Pons (tissue), 1 donor: ENCODE measurements around the gene NFYA.

Source experiments
- DNase-seq: peaks from one replicate; pipeline ENCODE4 v3.0.0-alpha.2; 2016; ENCODE audit warnings: low spot score

The NFYA gene

DNA sequence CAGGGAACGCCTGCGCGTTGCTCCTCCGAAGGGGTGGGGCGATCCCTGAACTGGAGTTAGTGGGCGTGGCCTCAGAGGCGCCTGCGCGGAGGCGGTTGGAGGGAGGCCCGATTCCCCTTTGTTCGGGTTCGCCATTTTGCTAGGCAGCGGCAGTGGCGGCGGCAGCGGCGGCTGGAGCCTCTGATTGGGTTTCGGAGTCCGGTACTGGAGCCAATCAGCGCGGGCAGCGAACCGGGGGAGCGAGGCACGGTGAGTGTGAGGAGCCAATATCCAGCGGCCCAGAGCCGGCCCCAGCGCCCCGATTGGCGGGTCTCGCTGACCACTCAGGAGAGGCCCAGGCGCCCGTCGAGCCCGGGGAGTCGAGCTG is at the start of gene NFYA:
NFYA (plus strand) TSS at position 139 of the 367 bp plus-strand sequence. CDS start 6,116 bp downstream, outside the sequence.
- DNase-seq: no peak

DNA sequence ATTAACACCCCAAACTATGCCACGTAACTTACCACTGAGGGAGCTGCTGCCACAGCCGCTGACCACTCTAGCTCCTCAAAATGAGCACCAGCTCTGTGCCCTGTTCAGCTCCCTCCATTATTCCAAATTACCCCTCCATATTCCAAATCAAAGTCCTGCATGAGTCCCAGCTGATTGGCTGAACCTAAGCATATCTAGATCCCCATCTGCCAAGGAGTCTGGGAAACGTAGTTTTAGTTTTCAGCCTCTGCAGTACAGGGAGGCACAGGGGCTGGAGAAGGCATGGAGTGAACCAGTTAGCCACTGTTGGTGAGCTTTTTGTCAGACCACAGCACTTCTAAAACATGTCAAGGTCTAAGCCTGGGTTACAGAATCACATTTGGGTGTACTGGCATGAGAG is 49.7 kb upstream of the NFYA start:
- DNase-seq: no peak

DNA sequence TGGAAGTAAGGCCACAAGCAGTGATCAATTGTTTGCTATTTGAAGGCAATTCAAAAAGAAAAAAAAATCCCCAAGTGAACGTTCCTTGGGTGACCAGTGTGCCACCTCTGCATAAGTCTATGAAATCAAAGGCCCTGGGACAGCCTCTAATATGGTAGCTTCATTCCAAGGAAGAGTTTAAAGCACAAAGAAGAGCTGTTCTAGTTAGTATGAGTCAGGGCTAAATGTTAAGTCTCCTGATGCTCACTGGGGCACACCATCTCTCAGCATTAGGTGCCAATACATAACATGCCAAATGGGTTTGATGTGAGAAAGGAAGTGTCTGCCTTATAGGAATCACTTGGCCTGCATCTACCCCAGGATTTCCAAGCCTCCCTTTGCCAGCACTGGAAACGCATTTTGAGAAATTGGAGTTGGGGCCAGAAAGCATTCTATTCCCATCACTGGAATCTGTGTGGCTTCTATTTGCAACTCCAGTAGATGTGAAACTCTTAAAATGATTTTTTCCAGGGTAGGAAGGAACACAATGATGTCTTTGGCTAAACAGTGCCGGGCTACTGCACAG is 46.7 kb upstream of the NFYA start:
- DNase-seq: no peak

DNA sequence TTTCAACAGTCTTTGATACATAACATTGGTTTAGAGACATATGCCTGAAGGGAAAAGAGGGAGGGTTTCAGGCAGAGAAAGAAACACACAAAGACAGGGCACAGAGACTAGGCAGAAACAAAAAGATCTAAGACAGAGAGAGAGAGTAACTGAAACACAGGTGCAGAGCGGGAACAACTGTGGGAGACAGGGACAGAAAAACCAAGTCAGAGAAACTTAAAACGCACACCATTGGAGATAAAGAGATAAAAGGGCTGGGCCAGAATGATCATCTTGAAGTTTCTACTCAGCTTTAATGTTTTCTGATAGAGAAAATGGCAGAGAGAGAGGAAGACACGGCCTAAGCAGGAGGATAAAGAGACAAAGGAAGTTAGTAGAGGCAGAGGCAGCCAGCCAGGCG is 45.5 kb upstream of the NFYA start:
- no peak for DNase-seq

DNA sequence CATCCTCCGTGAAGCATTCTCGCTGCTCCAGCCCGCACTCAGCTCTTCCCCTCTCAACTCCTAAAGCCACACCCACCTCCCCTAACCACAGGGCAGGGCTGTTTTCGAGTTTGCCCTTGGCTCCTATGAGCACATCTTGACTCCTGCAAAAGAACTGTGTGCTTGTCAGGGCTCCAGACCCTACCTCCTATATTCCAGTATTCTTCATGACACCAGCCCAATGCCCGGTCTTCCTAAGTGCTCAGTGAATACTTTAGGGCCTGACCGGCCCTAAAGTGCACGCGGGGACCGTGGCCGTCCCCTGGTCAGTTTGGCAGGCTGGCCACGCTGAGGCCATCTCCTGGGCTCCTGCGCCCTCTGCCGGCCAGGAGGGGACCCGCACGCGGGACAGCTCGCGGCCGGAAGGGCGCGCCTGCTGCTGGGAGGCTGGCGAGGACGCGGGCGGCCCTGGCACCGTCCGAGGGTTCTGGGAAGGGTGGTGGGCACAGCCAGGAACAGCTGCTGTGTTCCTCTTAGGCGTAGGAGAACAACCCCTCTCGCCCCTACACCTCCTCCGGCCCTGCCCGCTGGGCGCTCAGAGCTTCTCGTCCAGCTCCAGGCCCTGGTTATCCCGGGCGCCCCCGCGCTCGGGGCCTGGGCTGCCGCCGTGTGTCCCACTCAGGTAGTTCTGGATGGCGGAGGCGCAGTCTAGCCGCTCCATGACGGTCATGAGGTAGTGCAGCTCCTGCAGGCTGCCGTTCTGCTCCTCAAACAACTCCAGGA is 44.8 kb upstream of the NFYA start:
- DNase-seq: peak; percentile 56

DNA sequence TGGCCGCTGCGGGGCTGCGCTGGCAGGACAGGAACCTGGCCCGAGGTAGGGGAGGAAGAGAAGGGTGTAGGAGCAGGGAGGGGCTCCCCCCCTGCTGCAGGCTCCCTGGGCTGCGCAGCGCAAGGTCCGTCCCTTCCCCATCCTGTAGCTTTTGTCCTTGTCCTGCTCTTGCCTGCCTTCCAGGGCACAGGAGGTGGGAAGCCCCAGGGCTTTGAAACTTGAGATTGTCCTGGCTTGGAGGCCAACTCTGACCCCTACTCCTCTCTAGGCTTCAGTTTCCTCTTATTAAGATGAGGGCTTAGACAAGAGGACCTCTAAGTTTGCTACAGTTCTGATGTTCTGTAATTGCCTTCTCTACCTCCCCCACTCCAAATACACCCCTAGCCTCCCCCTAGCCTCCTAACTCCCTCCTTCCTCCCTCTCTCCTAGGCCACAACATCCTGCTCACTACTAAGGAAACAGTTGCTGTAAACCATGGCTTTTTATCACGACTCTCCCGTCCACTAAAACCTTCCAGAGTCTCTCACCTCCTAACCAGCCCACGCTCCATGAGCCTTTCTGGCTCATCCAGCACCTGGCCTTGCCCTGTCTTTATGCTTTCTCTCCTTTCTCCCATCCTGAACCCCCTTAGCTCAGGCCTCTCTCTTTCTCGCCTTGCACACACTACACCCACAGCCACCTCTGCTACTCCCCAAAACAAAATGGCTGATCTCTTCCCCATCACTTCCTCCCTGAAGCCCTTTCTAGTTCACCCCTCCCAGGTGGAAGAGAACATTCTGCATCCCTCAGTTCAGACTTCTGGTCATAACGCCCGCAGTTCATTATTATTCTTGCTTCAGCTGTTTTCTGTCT is 44.0 kb upstream of the NFYA start:
- DNase-seq: no peak

DNA sequence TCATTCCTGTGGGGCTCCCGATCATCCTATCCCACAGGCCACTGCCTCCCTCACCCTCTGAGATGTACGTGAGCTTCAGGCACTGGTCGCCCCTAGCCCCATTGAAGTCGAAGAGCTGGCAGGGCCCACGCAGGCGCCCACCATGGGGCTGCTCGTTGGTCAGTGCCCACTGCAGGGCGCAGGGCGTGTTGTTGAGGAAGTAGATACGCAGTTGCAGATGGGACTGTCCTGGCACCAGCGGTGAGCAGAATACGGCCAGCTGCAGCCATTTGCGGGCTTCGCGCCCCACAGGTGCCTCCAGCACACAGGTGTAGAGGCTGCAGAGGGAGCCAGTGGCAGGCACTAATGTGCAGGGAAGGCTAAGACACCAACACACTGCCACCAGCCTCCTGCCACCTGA is 39.9 kb upstream of the NFYA start:
- DNase-seq: no peak

DNA sequence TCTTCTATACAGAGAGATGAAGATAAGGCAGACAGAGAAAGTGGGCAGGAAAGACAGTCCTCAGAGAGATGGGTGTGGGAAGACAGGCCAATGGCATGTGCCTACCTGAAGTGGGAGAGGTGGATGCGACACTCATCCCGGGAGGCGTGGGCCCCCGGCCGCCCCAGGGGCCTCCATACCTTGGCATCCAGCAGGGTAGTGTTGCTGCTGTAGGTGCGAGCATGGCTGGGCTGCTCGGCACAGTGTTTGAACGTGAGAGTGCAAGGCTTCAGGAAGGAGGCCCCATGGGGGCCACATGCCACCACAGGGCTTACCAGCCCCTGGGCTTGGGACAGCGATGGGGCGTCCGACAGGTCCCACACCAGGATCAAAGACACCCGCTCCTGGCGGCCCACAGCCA is 39.0 kb upstream of the NFYA start:
- DNase-seq: no peak

DNA sequence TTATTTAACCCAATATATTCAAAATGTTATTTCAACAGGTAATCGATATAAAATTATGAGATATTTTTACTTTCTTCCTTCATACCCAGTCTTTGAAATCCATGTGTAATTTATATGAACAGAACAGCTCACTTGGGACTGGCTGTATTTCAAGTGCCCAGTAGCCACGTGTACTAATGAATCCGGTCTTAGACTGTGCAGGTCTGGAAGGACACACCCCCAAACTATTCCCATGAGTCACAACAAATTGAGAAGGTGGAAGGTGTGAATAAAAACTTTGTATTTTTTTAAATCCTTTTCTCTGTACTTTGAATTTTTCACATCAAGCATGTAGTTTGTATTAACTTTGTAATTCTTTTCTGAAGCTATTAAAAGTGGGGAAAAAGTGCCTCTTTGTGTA is 36.6 kb upstream of the NFYA start:
- DNase-seq: no peak

DNA sequence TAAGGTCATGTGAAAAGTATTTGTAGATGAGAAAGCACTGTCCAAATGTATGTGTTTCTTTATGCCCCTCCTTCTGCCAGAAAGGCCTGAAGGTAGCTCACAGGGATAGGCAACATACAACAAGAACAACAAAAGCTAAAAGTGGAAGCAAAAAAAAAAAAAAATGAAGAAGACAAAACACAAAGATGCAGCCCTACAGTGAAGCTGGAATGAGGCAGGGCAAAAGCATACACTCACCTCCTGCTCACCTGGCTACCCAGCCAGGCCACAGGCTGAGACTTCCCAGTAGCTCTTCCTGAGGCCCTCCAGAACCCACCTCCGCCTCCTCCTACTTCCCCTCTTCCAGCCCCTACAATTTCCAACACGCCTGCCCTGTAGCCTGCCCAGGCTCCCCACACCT is 36.2 kb upstream of the NFYA start:
- DNase-seq: no peak

DNA sequence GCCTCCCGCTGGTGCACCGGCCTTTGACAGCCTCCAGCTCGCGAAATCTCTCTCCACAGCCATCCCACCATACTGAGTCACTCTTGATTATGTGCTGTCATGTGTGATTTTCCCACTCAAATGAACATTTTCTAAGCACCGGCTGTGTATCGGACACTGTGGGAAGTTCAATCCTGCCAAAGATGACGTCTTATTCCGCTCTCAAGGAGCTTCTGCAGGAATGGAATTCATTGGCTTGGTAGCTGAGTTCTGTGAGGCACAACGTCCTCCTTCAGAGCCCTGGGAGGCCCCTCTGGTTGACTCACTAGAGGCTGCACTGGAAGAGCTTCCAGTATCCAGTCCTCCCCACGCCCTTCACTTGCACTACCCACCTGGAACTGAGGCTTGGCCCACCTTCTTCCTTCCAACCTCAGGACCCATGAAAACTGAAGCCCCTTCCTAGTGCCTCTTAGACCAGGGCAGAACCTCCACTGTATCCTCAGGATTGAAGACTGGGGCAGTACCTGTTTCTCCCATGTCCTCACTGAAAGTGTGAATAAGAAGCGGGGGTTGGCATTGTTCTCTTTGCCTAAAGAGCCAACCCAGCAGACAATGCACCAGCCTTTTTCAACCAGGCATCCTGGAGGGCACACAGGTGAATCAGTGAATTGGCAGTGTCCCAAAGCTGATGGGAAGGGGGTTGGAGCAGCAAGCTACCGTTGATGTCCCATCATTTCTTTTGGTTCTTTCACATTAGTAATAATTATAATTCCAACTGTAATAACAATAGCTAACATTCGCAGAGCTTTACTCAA is 35.5 kb upstream of the NFYA start:
- DNase-seq: no peak

DNA sequence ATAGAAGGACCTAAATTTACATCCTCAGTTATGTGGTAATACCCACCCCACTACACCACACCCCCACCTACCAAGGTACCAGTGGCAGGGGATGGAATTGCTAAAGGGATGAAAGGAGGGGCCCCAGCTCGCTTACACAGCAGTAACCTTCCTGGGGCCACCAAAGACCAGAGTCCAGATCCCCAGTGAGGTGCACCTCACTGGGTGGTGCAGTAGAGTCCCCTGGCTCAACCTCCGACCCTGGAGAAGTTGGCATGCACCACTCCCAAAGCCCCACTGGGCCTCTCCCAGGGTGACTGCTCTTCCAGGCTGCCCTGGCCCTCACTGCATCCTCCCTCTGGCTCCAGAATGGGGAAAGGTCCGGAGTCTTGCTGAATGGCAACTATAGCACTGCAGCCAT is 34.6 kb upstream of the NFYA start:
- no peak for DNase-seq

DNA sequence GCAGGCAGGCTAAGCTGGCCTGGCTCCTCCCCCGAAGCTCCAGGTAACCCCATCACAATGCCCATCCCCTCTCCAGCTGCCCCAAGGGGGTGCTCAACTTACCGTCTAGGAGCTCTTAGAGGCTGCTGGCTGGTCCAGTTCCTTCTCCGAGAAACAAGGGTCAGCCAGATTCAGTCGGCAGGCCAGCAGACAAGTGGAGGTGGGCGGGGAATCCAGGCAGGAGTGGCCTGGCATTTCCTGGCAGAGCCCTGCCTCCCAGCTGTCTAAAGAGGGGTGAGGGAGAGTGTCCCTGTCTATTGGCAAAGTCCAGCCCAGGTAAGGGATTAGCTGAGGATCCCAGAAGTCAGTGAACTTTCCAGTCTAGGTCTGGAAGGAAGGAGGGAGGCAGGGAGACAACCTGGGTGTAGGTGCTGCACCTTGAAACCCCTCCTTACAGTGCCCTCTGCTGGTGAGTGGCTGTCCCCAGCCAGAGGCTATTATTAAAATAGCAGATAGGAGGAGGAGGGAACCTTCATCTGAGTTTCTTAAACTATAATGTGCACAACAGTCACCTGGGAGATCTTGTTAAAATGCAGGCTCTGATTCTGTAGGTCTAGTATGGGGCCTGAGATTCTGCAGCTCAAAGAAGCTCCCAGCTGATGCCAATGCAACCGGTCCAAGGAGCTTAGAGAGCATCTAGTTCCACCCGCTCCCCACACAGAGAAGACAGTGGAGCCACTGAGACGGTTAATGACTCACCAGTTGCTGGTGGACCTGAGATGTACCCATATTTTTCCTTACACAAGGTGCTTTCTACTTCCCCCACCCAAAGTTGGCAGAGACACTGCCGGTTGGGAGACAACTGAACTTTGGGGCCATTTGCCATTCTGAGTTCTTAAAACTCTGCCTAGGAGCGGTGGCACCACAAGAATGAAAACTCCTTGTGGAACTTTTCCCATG is 33.4 kb upstream of the NFYA start, which contains the start of gene UNC5CL:
UNC5CL (minus strand) TSS at position 162 of the 939 bp plus-strand sequence. CDS start 4,147 bp downstream, outside the sequence.
- no peak for DNase-seq

DNA sequence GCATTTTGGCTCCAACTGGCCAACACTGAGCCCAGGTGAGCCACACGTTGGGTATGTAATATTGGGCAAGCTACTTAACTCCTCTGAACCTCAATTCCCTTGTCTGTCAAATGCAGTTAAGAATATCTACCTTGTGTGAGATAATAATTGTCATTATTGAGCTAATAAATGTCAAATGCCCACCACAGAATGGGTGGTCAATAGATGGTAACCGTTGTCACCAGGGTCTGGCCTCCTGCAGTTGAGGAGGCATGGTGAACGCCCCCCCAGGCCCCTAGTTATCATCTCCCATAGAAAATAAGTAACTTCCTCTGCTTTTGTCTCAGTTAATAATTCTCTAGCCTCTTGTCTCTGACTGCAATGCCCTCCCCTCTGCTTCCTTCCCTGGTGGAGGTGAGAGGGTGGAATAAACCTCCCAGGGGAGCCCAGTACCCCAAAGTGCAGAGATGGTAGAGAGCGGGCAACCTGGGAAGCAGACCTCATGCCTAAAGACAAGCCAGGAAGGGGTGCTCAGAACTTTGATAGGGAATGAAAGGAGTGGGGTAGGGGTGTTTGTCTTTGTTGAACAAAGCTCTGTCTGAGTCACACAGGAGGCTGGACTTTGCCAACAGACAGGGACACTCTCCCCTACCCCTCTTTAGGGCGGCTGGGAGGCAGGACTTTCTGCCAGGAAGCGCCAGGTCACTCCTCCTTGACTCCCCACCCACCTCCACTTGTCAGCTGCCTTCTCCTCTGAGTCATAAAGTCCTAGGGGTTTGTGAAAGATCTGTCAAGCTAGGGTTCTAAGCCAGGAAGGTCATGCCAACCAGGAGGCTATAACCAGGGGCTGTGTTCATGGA is 32.5 kb upstream of the NFYA start:
- DNase-seq: no peak

DNA sequence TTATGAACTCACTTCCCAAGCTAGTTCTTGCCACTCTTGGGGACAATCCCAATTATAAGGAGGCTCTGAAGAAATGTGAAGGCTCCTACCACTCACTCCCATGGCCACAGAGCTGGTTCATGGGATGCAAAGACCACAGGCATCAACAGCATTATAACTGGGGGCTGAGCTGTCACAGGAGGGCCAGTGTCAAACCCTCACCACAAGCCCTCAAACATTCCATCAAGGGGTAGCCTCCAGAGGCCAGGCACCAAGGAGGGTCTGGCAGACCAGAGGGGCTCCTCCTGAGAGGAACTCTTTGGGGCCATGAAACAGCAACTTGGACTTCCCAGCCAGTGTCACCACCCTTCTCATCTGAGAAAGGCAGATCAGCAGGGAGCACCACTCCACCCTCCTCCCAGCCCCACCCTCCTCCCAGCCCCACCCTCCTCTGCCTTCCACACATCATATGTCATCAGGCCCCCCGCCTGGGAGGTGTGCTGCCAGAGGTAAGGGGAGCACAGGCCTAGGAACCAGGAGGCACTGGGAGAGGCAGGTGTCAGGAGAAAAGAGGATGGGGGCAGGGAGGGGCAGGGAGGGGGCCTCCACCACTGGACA is 31.7 kb upstream of the NFYA start:
- no peak for DNase-seq

DNA sequence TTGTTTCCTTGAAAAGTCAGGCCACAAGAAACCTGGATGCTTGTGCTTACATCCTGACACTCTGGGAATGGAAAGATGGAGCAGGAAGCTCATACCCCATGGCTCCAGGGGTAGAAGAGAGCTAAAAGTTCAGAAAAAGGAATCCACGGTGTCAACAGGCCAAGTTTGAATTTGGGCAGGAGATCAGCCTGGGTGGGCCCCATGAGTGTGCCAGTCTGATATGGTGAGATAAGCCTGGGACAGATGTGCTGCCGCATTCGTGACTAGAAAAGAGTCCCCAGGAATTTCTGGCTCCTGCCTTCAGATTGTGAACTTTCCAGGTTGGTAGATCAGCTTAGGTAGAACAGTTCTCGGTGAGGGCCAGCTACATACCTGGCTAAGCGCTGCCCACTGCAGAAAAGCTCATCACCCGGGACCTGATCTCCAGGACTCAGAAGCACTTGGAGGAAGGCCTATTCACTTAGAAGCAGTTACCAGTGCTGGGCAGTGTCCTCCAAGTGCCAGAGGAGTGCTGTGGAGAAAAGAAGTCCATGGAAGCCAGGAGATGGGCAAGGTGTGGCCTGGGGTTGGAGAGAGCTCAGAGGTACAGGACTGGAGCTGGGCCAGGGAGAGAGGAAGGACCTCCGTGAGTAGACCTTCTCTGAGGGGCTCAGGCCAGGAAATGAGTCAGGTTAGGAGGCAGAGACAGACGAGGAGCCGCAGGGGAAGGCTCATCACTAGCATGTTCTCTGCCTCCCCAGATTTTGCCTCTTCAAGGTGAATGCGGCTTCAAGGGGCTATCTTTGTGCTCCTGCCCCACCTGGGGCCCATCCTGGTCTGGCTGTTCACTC is 30.3 kb upstream of the NFYA start, which contains the start of gene TSPO2:
TSPO2 (plus strand) TSS at position 242 of the 830 bp plus-strand sequence; CDS start at position 761, 519 bp downstream.
- no peak for DNase-seq

DNA sequence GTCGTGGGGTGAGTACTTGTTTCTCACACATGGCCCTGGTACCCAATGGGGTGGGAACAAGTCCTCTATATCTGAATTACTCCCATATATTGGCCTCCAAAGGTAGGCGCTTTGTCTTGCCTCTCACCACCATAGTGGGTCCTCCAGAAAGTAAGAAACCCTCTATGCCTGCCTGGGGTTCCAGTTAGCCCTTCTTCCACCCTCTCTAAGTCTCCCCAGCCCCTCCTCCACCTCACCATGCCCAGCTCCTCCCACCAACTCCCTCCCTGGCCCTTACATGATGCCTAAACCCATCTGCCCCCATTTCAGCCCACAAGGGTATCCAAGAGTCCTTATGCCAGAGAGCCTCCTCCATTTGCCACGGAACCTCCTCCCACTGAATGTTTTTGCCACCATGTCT is 29.6 kb upstream of the NFYA start:
- no peak for DNase-seq

DNA sequence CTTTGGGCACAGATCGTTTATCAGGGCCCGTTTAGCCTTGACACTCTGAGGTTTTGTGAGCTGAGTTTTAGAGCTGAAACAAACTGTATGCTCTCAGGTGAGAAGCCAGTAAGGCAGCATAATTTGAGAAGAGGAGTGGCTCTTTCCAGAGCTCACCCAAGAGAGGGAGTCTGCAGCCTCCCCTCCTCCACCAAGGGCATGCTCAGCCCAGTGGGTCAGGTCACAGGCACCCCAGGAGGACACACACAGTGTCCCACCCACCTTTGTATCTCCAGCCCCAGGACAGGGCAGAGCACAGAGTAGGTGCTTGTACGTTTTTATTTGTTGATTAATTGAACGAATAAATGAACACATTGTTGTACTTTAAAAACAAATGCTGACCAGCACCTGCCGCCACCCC is 27.1 kb upstream of the NFYA start:
- no peak for DNase-seq

DNA sequence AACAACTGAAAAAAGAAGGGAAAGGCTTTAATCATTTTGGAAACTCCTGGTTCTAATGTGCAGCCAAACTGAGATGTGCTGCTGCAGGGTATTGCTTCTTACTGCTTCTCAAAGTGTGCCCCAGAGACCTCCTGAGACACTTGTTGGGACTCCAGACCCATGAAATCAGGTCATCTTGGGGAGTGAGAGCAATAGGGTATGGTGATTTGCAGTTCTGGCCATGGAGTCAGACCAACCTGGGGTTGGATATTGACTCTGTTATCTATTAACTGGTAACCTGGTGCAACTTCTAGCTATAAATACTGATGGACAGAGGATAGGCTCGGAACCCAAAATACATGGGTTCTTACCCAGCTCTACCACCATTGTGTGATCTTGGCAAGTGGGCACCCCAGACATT is 26.7 kb upstream of the NFYA start:
- DNase-seq: no peak
